ENCODE data around the gene MB. TPM values are rescaled to one million over a fixed set of nuclear protein-coding genes. Genes with fewer than 3 reads are reported as not detected.

The MB gene
- total and polyA plus RNA-seq, 5 donors from 2014 or later: not detected

- Mint-ChIP-seq H3K4me3 (no peak overlapping the region), H3K27me3 (no peaks in the 10 kb centered on the region), H3K36me3 (peaks cover 11% of the 10 kb centered on the region), H3K9me3 (peaks cover 0 to 3% (median 0%) of the 10 kb centered on the region in 7 donors), H3K27ac (peak overlapping the region in 1 of 3 donors; percentile 100), H3K4me1 (peaks cover 9 to 31% (median 24%) of the 10 kb centered on the region in 4 donors)
- Histone ChIP-seq H3K4me1 (ENCODE audit: control insufficient read depth, insufficient read depth, low read length, poor library complexity, severe bottlenecking) (peaks cover 31% of the 10 kb centered on the region), H3K4me3 (ENCODE audit: low read depth, low read length) (no peak overlapping the region), H3K9me3 (ENCODE audit: control insufficient read depth in 2 of 2, low read length in 2 of 2) (no peaks in the 10 kb centered on the region), H3K27ac (ENCODE audit: insufficient read depth, low read length, poor library complexity, severe bottlenecking) (no peak overlapping the region), H3K36me3 (ENCODE audit: control insufficient read depth, insufficient read depth, low read length) (no peaks in the 10 kb centered on the region), H3K27me3 (ENCODE audit: control insufficient read depth, insufficient read depth, low read length) (no peaks in the 10 kb centered on the region)
- no peak for DNase-seq
- ATAC-seq (ENCODE audit: low read depth in 2 of 2): no peak
Measured at GRCh38 chr22:35645646-35646045, 28.5 kb upstream of the MB start.

- Histone ChIP-seq H3K4me3 (ENCODE audit: low read depth, low read length) (no peak overlapping the region), H3K27me3 (ENCODE audit: control insufficient read depth, insufficient read depth, low read length) (no peaks in the 10 kb centered on the region), H3K27ac (ENCODE audit: insufficient read depth, low read length, poor library complexity, severe bottlenecking) (no peak overlapping the region), H3K9me3 (ENCODE audit: control insufficient read depth in 2 of 2, low read length in 2 of 2) (no peaks in the 10 kb centered on the region), H3K36me3 (ENCODE audit: control insufficient read depth, insufficient read depth, low read length) (no peaks in the 10 kb centered on the region), H3K4me1 (ENCODE audit: control insufficient read depth, insufficient read depth, low read length, poor library complexity, severe bottlenecking) (peaks cover 18% of the 10 kb centered on the region)
- Mint-ChIP-seq H3K4me3 (peak overlapping the region in 3 of 4 donors; percentile 28 to 68 (median 42)), H3K9me3 (peaks cover 0 to 3% (median 0%) of the 10 kb centered on the region in 7 donors), H3K27me3 (no peaks in the 10 kb centered on the region), H3K36me3 (peaks cover 3% of the 10 kb centered on the region), H3K4me1 (peaks cover 5 to 16% (median 14%) of the 10 kb centered on the region in 4 donors), H3K27ac (peak overlapping the region in 1 of 3 donors; percentile 23)
- DNase-seq (no peak), ATAC-seq (ENCODE audit: low read depth in 2 of 2) (no peak)
Measured at GRCh38 chr22:35643991-35644390, 26.9 kb upstream of the MB start.

- ATAC-seq (ENCODE audit: low read depth in 2 of 2) (no peak), DNase-seq (no peak)
- no peaks in the 10 kb centered on the region for H3K9me3 ChIP-seq (ENCODE audit: control insufficient read depth in 2 of 2, low read length in 2 of 2)
Measured at GRCh38 chr22:35642305-35642741, 25.2 kb upstream of the MB start.

GRCh38 chr22:35641494-35642120 lies 24.5 kb upstream of the MB start:
- Histone ChIP-seq H3K27ac (ENCODE audit: insufficient read depth, low read length, poor library complexity, severe bottlenecking) (no peak overlapping the region), H3K9me3 (ENCODE audit: control insufficient read depth in 2 of 2, low read length in 2 of 2) (no peaks in the 10 kb centered on the region), H3K36me3 (ENCODE audit: control insufficient read depth, insufficient read depth, low read length) (no peaks in the 10 kb centered on the region), H3K4me3 (ENCODE audit: low read depth, low read length) (no peak overlapping the region), H3K4me1 (ENCODE audit: control insufficient read depth, insufficient read depth, low read length, poor library complexity, severe bottlenecking) (peaks cover 2% of the 10 kb centered on the region), H3K27me3 (ENCODE audit: control insufficient read depth, insufficient read depth, low read length) (no peaks in the 10 kb centered on the region)
- H3K36me3 Mint-ChIP-seq: peaks cover 3% of the 10 kb centered on the region
- H3K9me3 Mint-ChIP-seq: peaks cover 0 to 1% (median 0%) of the 10 kb centered on the region in 7 donors
- no peaks in the 10 kb centered on the region for H3K27me3 Mint-ChIP-seq
- DNase-seq: no peak
- ATAC-seq (ENCODE audit: low read depth in 2 of 2): no peak
- H3K4me1 Mint-ChIP-seq: peaks cover 0 to 3% (median 1%) of the 10 kb centered on the region in 4 donors
- H3K27ac Mint-ChIP-seq: no peak overlapping the region
- H3K4me3 Mint-ChIP-seq: peak overlapping the region in 1 of 4 donors; percentile 14

More at GRCh38 chr22:35642305-35642741, 25.2 kb upstream of the MB start:
- no peaks in the 10 kb centered on the region for H3K36me3 Mint-ChIP-seq
- no peak overlapping the region for H3K27ac Mint-ChIP-seq
- no peak overlapping the region for H3K4me3 ChIP-seq (ENCODE audit: low read depth, low read length)
- peaks cover 0 to 1% (median 0%) of the 10 kb centered on the region in 7 donors for H3K9me3 Mint-ChIP-seq
- no peaks in the 10 kb centered on the region for H3K27me3 Mint-ChIP-seq
- H3K4me1 Mint-ChIP-seq: peaks cover 4 to 9% (median 7%) of the 10 kb centered on the region in 4 donors
- peaks cover 9% of the 10 kb centered on the region for H3K4me1 ChIP-seq (ENCODE audit: control insufficient read depth, insufficient read depth, low read length, poor library complexity, severe bottlenecking)
- no peaks in the 10 kb centered on the region for H3K36me3 ChIP-seq (ENCODE audit: control insufficient read depth, insufficient read depth, low read length)
- peak overlapping the region in 1 of 4 donors; percentile 14 for H3K4me3 Mint-ChIP-seq
- H3K27ac ChIP-seq (ENCODE audit: insufficient read depth, low read length, poor library complexity, severe bottlenecking): no peak overlapping the region
- H3K27me3 ChIP-seq (ENCODE audit: control insufficient read depth, insufficient read depth, low read length): no peaks in the 10 kb centered on the region

- peaks cover under 1 to 10% (median 5%) of the 10 kb centered on the region in 4 donors for H3K4me1 Mint-ChIP-seq
- H3K9me3 ChIP-seq (ENCODE audit: control insufficient read depth in 2 of 2, low read length in 2 of 2): no peaks in the 10 kb centered on the region
- no peak overlapping the region for H3K27ac ChIP-seq (ENCODE audit: insufficient read depth, low read length, poor library complexity, severe bottlenecking)
- H3K4me3 ChIP-seq (ENCODE audit: low read depth, low read length): no peak overlapping the region
- H3K27me3 Mint-ChIP-seq: no peaks in the 10 kb centered on the region
- no peaks in the 10 kb centered on the region for H3K4me1 ChIP-seq (ENCODE audit: control insufficient read depth, insufficient read depth, low read length, poor library complexity, severe bottlenecking)
- H3K36me3 ChIP-seq (ENCODE audit: control insufficient read depth, insufficient read depth, low read length): no peaks in the 10 kb centered on the region
- H3K9me3 Mint-ChIP-seq: peaks cover 0 to 1% (median 0%) of the 10 kb centered on the region in 7 donors
- no peak overlapping the region for H3K4me3 Mint-ChIP-seq
- H3K27me3 ChIP-seq (ENCODE audit: control insufficient read depth, insufficient read depth, low read length): no peaks in the 10 kb centered on the region
- no peak overlapping the region for H3K27ac Mint-ChIP-seq
- H3K36me3 Mint-ChIP-seq: peaks cover 4% of the 10 kb centered on the region
- ATAC-seq (ENCODE audit: low read depth in 2 of 2): no peak
- DNase-seq: no peak
Measured at GRCh38 chr22:35638410-35638809, 21.3 kb upstream of the MB start.

GRCh38 chr22:35638001-35638400 lies 20.9 kb upstream of the MB start:
- Mint-ChIP-seq H3K9me3 (peaks cover 0 to 1% (median 0%) of the 10 kb centered on the region in 7 donors), H3K4me3 (peak overlapping the region in 1 of 4 donors; percentile 1), H3K36me3 (peaks cover 4% of the 10 kb centered on the region), H3K27ac (no peak overlapping the region), H3K27me3 (no peaks in the 10 kb centered on the region), H3K4me1 (peaks cover 2 to 14% (median 6%) of the 10 kb centered on the region in 4 donors)
- H3K4me3 ChIP-seq (ENCODE audit: low read depth, low read length): no peak overlapping the region
- no peaks in the 10 kb centered on the region for H3K9me3 ChIP-seq (ENCODE audit: control insufficient read depth in 2 of 2, low read length in 2 of 2)
- H3K4me1 ChIP-seq (ENCODE audit: control insufficient read depth, insufficient read depth, low read length, poor library complexity, severe bottlenecking): no peaks in the 10 kb centered on the region
- no peaks in the 10 kb centered on the region for H3K36me3 ChIP-seq (ENCODE audit: control insufficient read depth, insufficient read depth, low read length)
- no peak overlapping the region for H3K27ac ChIP-seq (ENCODE audit: insufficient read depth, low read length, poor library complexity, severe bottlenecking)
- DNase-seq (no peak), ATAC-seq (ENCODE audit: low read depth in 2 of 2) (no peak)
- no peaks in the 10 kb centered on the region for H3K27me3 ChIP-seq (ENCODE audit: control insufficient read depth, insufficient read depth, low read length)

GRCh38 chr22:35637254-35637653 lies 20.1 kb upstream of the MB start:
- Histone ChIP-seq H3K27ac (ENCODE audit: insufficient read depth, low read length, poor library complexity, severe bottlenecking) (no peak overlapping the region), H3K4me3 (ENCODE audit: low read depth, low read length) (no peak overlapping the region), H3K27me3 (ENCODE audit: control insufficient read depth, insufficient read depth, low read length) (no peaks in the 10 kb centered on the region), H3K4me1 (ENCODE audit: control insufficient read depth, insufficient read depth, low read length, poor library complexity, severe bottlenecking) (no peaks in the 10 kb centered on the region), H3K36me3 (ENCODE audit: control insufficient read depth, insufficient read depth, low read length) (no peaks in the 10 kb centered on the region), H3K9me3 (ENCODE audit: control insufficient read depth in 2 of 2, low read length in 2 of 2) (no peaks in the 10 kb centered on the region)
- ATAC-seq (ENCODE audit: low read depth in 2 of 2) (no peak), DNase-seq (no peak)
- no peak overlapping the region for H3K4me3 Mint-ChIP-seq
- H3K36me3 Mint-ChIP-seq: peaks cover 4% of the 10 kb centered on the region
- peaks cover 0 to 14% (median 7%) of the 10 kb centered on the region in 4 donors for H3K4me1 Mint-ChIP-seq
- H3K27ac Mint-ChIP-seq: no peak overlapping the region
- peaks cover 0 to 1% (median 0%) of the 10 kb centered on the region in 7 donors for H3K9me3 Mint-ChIP-seq
- H3K27me3 Mint-ChIP-seq: no peaks in the 10 kb centered on the region
